ENCODE measurements around the gene EVX2. TPM values are rescaled to one million over a fixed set of nuclear protein-coding genes. Genes with fewer than 3 reads are reported as not detected.
A peak's percentile ranks its signal among the peaks of the same experiment; 100 is the strongest.

The EVX2 gene
- not detected for total RNA-seq

GRCh38 chr2:176083796-176084261, at the start of gene EVX2:
Gene EVX2, minus strand, starts transcription at chr2:176083962. Its CDS starts 186 bp downstream, at chr2:176083776.
- H3K4me1 ChIP-seq = peaks cover 8 to 28% of the 10 kb centered on the region in 2 donors
- WGBS, 2 donors = 11 to 15% methylated on average over 27 of the region's 27 CpGs
- no peak within 1 kb of the TSS for H3K4me3 ChIP-seq (replicated peaks in 1 of 3)
- no peak within 1 kb of the TSS for H3K27ac ChIP-seq
- intact Hi-C loops (cut with DNase I) = loop anchor here (10.0 kb wide), 1 partner anchor 719 kb away; no protein-coding TSS in a partner anchor
- H3K9me3 ChIP-seq = no peaks in the 10 kb centered on the region
- peaks cover 90% of the 10 kb centered on the region for H3K27me3 ChIP-seq
- DNase-seq = no peak
- TF ChIP-seq POLR2A (IDR thresholded peaks at IDR 0.05) (no peak), CTCF (IDR thresholded peaks at IDR 0.05) (no peak)
- H3K36me3 ChIP-seq = no peaks in the 10 kb centered on the region

GRCh38 chr2:176133389-176133788, 49.6 kb upstream of the EVX2 start:
- Histone ChIP-seq H3K9me3 (no peaks in the 10 kb centered on the region), H3K4me3 (replicated peaks in 1 of 3) (no peak overlapping the region), H3K4me1 (peaks cover 5 to 21% of the 10 kb centered on the region in 2 donors), H3K27ac (no peak overlapping the region), H3K27me3 (peaks cover 74% of the 10 kb centered on the region), H3K36me3 (no peaks in the 10 kb centered on the region)
- no peak for DNase-seq
- intact Hi-C loops (cut with DNase I) = no loop called here
- TF ChIP-seq CTCF (IDR thresholded peaks at IDR 0.05) = no peak
- no peak for TF ChIP-seq POLR2A (IDR thresholded peaks at IDR 0.05)

GRCh38 chr2:176132205-176133171, 48.7 kb upstream of the EVX2 start:
- TF ChIP-seq CTCF (IDR thresholded peaks at IDR 0.05) (no peak), POLR2A (IDR thresholded peaks at IDR 0.05) (no peak)
- Histone ChIP-seq H3K4me1 (peaks cover 5 to 21% of the 10 kb centered on the region in 2 donors), H3K27me3 (peaks cover 74% of the 10 kb centered on the region), H3K9me3 (no peaks in the 10 kb centered on the region), H3K36me3 (no peaks in the 10 kb centered on the region), H3K4me3 (replicated peaks in 1 of 3) (no peak overlapping the region), H3K27ac (peak overlapping the region in 1 of 3 donors; percentile 6)
- no peak for DNase-seq
- intact Hi-C loops (cut with DNase I) = no loop called here
- 12 to 18% methylated on average over 33 of the region's 33 CpGs for WGBS, 2 donors

- H3K27me3 ChIP-seq = peaks cover 71% of the 10 kb centered on the region
- intact Hi-C loops (cut with DNase I) = no loop called here
- H3K36me3 ChIP-seq = no peaks in the 10 kb centered on the region
- DNase-seq = no peak
- H3K4me3 ChIP-seq (replicated peaks in 1 of 3) = no peak overlapping the region
- WGBS, 2 donors = 24 to 33% methylated on average over 4 of the region's 4 CpGs
- H3K27ac ChIP-seq = peak overlapping the region in 1 of 3 donors; percentile 6
- no peaks in the 10 kb centered on the region for H3K9me3 ChIP-seq
- TF ChIP-seq POLR2A (IDR thresholded peaks at IDR 0.05) (no peak), CTCF (IDR thresholded peaks at IDR 0.05) (no peak)
- H3K4me1 ChIP-seq = peaks cover 5 to 20% of the 10 kb centered on the region in 2 donors
Measured at GRCh38 chr2:176131848-176132158, 48.0 kb upstream of the EVX2 start.

Data from thyroid gland (tissue), 4 donors.